ENCODE data around the gene IVD.

GRCh38 chr15:40456738-40457137, 51.1 kb downstream of the IVD start:
- no peak for TF ChIP-seq ARNTL (CRISPR knock-in tag; IDR thresholded peaks at IDR 0.05; ENCODE audit: borderline replicate concordance, low read depth)
- TF ChIP-seq GLIS3 (CRISPR knock-in tag; IDR thresholded peaks at IDR 0.05), result no peak
- TF ChIP-seq ZC3H10 (CRISPR knock-in tag; IDR thresholded peaks at IDR 0.05), result no peak
- TF ChIP-seq RARB (CRISPR knock-in tag; IDR thresholded peaks at IDR 0.05), result no peak
- TF ChIP-seq OSR1 (CRISPR knock-in tag; IDR thresholded peaks at IDR 0.05), result no peak
